Adrenal gland (tissue), 12 donors: ENCODE measurements around the gene UTP20. TPM values are rescaled to one million over a fixed set of nuclear protein-coding genes. Genes with fewer than 3 reads are reported as not detected.
"Not testable (repeated sequence)": the region's sequence is repeated elsewhere in the genome, so short reads cannot be mapped to it uniquely, and the experiment has no call there.

Experiments
- DNase-seq, 7 donors: peaks; one replicate each; pipeline ENCODE4 v3.0.0-alpha.2; 2019 to 2020
- H3K27ac ChIP-seq, 5 donors: fragments of 200-600 bp; sonication (generic) in 4 of 5; 1 replicate in 3 of 5; 2 replicates in 2 of 5; pipeline versions ENCODE4 v1.5.1 to v1.8.0; 2016 to 2020; ENCODE audit warnings: mild to moderate bottlenecking in 1 of 5
- H3K27me3 ChIP-seq: fragments of 200-600 bp; 2 replicates; pipeline ENCODE4 v1.8.0; 2021
- H3K36me3 ChIP-seq, 2 donors: fragments of 200-600 bp; replicated peaks in 1 of 2; 1 replicate in 1 of 2; 2 replicates in 1 of 2; pipeline versions ENCODE4 v1.5.1 to v1.8.0; 2018 to 2022
- H3K4me1 ChIP-seq, 2 donors: fragments of 200-600 bp; replicated peaks in 1 of 2; 1 replicate in 1 of 2; 2 replicates in 1 of 2; pipeline versions ENCODE4 v1.5.1 to v1.8.0; 2018 to 2021
- H3K4me3 ChIP-seq, 4 donors: fragments of 200-600 bp; sonication (generic) in 3 of 4; one replicate each; pipeline ENCODE4 v1.5.1; 2016 to 2018
- H3K9me3 ChIP-seq, 3 donors: fragments of 200-600 bp; sonication (generic) in 1 of 3; replicated peaks in 1 of 3; 1 replicate in 2 of 3; 2 replicates in 1 of 3; pipeline versions ENCODE4 v1.5.1 to v1.8.0; 2016 to 2021
- POLR2A ChIP-seq, 2 donors: fragments of 450-650 bp; IDR thresholded peaks; one replicate each; pipeline ENCODE4 v1.6.1; 2017; ENCODE audit warnings: antibody characterized with exemption in 2 of 2, mild to moderate bottlenecking in 2 of 2, moderate library complexity in 1 of 2
- WGBS, 4 donors: extraction: QIAGEN DNeasy Blood & Tissue Kit in 2 of 4; methylation state at CpG; one replicate each; pipeline versions ENCODE4 v1.1.5 to v1.1.7; 2013 to 2017; 5-methylcytosine and 5-hydroxymethylcytosine counted together
- intact Hi-C, 2 donors: fragments of 100-400 bp; cut with DNase I; formaldehyde crosslinking; loops; one replicate each; pipeline versions ENCODE4 v1.14.1 to v1.15.0; 2022 to 2023
- polyA plus RNA-seq, 3 donors: library from polyadenylated mRNA; stranded (reverse); fragments of 200-250 nt in 2 of 3; fragments of 350-450 nt in 1 of 3; fragmentation: Illumina TruSeq in 1 of 3; extraction: RNeasy Lipid Tissue Mini Kit (QIAGEN cat#74804) in 1 of 3; gene quantifications; one replicate each; pipeline ENCODE4 v1.2.3, GENCODE V29; 2013 to 2014
- total RNA-seq, 9 donors: library from RNA; depleted of rRNA in 4 of 9; stranded (reverse); fragments of >200 nt in 4 of 9; fragments of 120-200 nt in 1 of 9; fragmentation: NEBNext Ultra II Directional in 1 of 9; extraction: Animal tissue kit (Norgen Biotek cat#: 25700) in 1 of 9; gene quantifications; one replicate each; pipeline versions ENCODE4 v1.1.0 to v1.2.4, GENCODE V29; 2013 to 2023
- TF ChIP-seq, protein P1 (sequence below), 6 experiments: fragments of 450-650 bp in 4 of 6; fragments of 200-600 bp in 2 of 6; sonication (generic) in 1 of 6; IDR thresholded peaks; 1 replicate in 5 of 6; 2 replicates in 1 of 6; pipeline versions ENCODE4 v1.5.1 to v1.8.0; 2016 to 2021; ENCODE audit warnings: antibody characterized with exemption in 6 of 6, mild to moderate bottlenecking in 2 of 6, moderate library complexity in 1 of 6
- donor health status: healthy with polysubstance abuse.
- donor health status: Bipolar disorder and iron deficiency.
- donor health status: DM: yes; HTN: yes; CAD: no.
- donor health status: DM: no; HTN: no; CAD: no.
- donor health status: DM: no; HTN: no; CAD: no.
- donor health status: DM: yes; HTN: yes; CAD: no.

UTP20 gene
- total and polyA plus RNA-seq, 12 donors, result 1.9 to 17.5 (median 15.0) TPM

DNA sequence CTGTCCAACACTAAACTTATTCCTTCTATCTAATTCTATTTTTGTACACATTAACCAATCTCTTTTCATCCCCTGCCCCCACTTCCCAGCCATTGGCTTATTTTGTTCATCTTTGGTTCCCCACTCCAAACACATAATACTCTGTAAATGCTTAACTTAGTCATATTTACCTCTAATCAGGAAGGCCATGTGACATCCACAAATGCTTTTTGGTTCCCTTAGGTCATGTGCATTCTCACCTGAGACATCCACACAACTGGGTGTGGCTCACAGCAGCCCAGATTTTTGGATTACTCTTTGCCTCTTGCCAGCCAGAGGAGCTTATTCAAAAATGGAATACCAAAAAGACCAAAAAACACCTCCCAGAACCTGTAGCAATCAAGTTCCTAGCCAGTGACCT is 99.2 kb downstream of the UTP20 start:
- TF ChIP-seq, protein P1, sequence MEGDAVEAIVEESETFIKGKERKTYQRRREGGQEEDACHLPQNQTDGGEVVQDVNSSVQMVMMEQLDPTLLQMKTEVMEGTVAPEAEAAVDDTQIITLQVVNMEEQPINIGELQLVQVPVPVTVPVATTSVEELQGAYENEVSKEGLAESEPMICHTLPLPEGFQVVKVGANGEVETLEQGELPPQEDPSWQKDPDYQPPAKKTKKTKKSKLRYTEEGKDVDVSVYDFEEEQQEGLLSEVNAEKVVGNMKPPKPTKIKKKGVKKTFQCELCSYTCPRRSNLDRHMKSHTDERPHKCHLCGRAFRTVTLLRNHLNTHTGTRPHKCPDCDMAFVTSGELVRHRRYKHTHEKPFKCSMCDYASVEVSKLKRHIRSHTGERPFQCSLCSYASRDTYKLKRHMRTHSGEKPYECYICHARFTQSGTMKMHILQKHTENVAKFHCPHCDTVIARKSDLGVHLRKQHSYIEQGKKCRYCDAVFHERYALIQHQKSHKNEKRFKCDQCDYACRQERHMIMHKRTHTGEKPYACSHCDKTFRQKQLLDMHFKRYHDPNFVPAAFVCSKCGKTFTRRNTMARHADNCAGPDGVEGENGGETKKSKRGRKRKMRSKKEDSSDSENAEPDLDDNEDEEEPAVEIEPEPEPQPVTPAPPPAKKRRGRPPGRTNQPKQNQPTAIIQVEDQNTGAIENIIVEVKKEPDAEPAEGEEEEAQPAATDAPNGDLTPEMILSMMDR (IDR thresholded peaks at IDR 0.05), result no peak
- TF ChIP-seq POLR2A (IDR thresholded peaks at IDR 0.05), result no peak
- DNase-seq, result no peak
- intact Hi-C loops, result no loop called here
- H3K9me3 ChIP-seq, result no peaks in the 10 kb centered on the region
- H3K27me3 ChIP-seq, result no peaks in the 10 kb centered on the region
- peaks cover 0 to 53% of the 10 kb centered on the region in 2 donors for H3K36me3 ChIP-seq
- H3K27ac ChIP-seq, result no peak overlapping the region
- H3K4me1 ChIP-seq, result no peaks in the 10 kb centered on the region
- no peak overlapping the region for H3K4me3 ChIP-seq

DNA sequence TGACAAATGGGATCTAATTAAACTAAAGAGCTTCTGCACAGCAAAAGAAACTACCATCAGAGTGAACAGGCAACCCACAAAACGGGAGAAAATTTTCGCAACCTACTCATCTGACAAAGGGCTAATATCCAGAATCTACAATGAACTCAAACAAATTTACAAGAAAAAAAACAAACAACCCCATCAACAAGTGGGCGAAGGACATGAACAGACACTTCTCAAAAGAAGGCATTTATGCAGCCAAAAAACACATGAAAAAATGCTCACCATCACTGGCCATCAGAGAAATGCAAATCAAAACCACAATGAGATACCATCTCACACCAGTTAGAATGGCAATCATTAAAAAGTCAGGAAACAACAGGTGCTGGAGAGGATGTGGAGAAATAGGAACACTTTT is 111.3 kb downstream of the UTP20 start:
- DNase-seq, intact Hi-C loops, H3K4me1 ChIP-seq, H3K4me3 ChIP-seq, H3K27ac ChIP-seq, H3K9me3 ChIP-seq, H3K27me3 ChIP-seq: not testable (repeated sequence)
- WGBS, 4 donors, result 67 to 100% (median 81%) methylated on average over 3 of the region's 3 CpGs
- H3K36me3 ChIP-seq, result peaks cover 0 to 31% of the 10 kb centered on the region in 2 donors

DNA sequence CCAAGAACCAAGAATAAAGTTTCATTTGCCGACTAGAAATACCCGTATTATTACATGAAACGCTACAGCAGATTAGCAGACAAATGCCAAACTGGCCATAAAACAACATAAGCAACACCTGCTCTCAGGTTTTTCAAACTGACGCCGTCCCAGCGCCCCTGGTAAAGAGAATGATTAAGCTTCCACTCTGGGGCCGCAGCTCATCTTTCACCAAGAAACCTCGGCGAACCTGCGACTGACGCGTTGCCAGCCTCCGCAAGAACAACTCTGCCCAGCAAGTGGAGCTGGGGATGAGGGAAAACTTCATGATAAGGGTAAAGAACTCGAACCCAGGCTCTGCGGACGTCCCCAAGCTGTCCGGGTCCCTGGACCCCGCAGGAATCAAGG is 127.1 kb downstream of the UTP20 start:
- no peaks in the 10 kb centered on the region for H3K27me3 ChIP-seq
- DNase-seq, result no peak
- TF ChIP-seq POLR2A (IDR thresholded peaks at IDR 0.05), result no peak
- TF ChIP-seq, protein P1 (IDR thresholded peaks at IDR 0.05), result no peak
- H3K4me1 ChIP-seq, result peaks cover 13 to 28% of the 10 kb centered on the region in 2 donors
- H3K4me3 ChIP-seq, result peak overlapping the region; percentile 34 to 96 (median 76)
- H3K27ac ChIP-seq, result peak overlapping the region; percentile 82 to 98 (median 94)
- WGBS, 4 donors, result 0 to 1% (median 0%) methylated on average over 14 to 18 of the region's 18 CpGs
- H3K36me3 ChIP-seq, result no peaks in the 10 kb centered on the region
- no peaks in the 10 kb centered on the region for H3K9me3 ChIP-seq
- intact Hi-C loops, result no loop called here

DNA sequence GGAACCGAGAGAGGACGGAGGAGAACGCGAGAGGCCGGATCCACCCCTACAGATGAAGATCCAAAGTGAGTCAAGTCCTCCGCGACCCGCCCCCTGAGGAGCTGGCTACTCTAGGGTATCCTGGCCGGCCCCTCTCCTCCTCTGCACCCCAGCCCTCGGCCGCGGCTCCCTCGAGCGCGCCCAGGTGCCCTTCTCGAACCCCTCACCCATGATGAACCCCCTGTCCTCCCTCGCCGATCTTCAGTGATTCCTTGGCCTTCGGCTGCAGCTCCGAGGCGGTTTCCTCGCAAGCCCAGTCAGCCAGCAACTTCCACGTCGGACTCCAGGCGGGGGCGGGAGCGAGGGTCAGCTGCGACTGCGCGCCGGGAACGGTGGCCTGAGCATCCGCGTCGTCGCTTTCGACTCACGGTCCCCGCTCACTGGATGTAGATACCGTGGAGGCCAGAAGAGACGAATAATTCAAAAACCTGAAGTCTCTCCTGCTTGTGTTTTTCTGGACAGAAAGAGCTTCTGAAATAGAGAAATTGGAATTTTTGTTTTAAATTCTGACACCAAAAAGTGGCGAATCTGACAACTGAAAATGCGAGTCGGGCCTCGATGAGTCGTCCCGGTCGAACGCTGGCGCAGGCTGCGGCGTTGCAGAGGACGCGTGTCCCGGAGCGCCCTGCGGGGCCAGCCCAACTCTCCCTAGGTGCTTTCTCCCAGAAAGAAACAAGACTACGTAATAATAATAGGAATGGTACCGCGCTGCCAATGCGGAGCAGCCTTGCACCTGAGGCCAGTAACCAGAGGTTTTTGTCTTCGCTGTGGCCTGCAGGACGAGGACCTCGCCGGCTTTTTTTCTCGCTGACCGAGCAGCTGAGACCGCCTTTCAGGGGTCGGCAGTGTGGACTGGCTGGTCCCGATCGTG is 127.8 kb downstream of the UTP20 start, which contains the start of gene ARL1:
Gene ARL1 (minus strand): TSS at position 337 of the 910 bp plus-strand sequence. CDS start 127 bp downstream, at position 210.
- TF ChIP-seq, protein P1 (IDR thresholded peaks at IDR 0.05), result no peak
- peak; percentile 50 to 58 for TF ChIP-seq POLR2A (IDR thresholded peaks at IDR 0.05)
- peaks cover 13 to 28% of the 10 kb centered on the region in 2 donors for H3K4me1 ChIP-seq
- no peaks in the 10 kb centered on the region for H3K27me3 ChIP-seq
- peak; percentile 85 to 93 (median 89) for DNase-seq
- 0% methylated on average over 48 to 71 of the region's 71 CpGs for WGBS, 4 donors
- peak within 1 kb of the TSS; percentile 68 to 96 (median 76) for H3K4me3 ChIP-seq
- H3K9me3 ChIP-seq, result no peaks in the 10 kb centered on the region
- intact Hi-C loops, result no loop called here
- no peaks in the 10 kb centered on the region for H3K36me3 ChIP-seq
- peak within 1 kb of the TSS; percentile 82 to 98 (median 94) for H3K27ac ChIP-seq

DNA sequence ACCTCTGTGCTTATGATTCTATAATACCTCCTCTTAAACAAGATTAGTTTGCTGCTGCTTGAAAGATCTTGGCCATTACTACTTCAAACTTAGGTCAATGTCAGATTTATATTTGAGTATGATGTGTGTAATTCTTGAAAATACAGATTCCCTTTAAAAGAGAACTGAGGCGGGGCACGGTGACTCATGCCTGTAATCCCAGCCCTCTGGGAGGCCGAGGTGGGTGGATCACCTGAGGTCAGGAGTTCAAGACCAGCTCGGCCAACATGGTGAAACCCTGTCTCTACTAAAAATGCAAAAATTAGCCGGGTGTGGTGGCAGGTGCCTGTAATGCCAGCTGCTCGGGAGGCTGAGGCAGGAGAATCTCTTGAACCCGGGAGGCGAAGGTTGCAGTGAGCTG is 130.3 kb downstream of the UTP20 start:
- not testable (repeated sequence) for H3K27ac ChIP-seq, H3K36me3 ChIP-seq, DNase-seq, H3K4me3 ChIP-seq, H3K9me3 ChIP-seq, H3K27me3 ChIP-seq
- peaks cover 13 to 24% of the 10 kb centered on the region in 2 donors for H3K4me1 ChIP-seq
- intact Hi-C loops, result loop anchor here in 1 of 2 donors (10.0 kb wide), 1 partner anchor 425 kb away; the partner anchor contains the start of gene GNPTAB
- 78 to 83% (median 82%) methylated on average over 8 of the region's 8 CpGs for WGBS, 4 donors
